ENCODE data around the gene ZNF281. TPM values are rescaled to one million over a fixed set of nuclear protein-coding genes. Genes with fewer than 3 reads are reported as not detected.

Gene ZNF281
- polyA plus RNA-seq, 1 donor (not counting 4 experiments of a cell fraction or from before 2014, with no cell fraction given) = 14.7 TPM

GRCh38 chr1:200409203-200409760 is 554 bp downstream of the ZNF281 start:
- TF ChIP-seq, protein P1, sequence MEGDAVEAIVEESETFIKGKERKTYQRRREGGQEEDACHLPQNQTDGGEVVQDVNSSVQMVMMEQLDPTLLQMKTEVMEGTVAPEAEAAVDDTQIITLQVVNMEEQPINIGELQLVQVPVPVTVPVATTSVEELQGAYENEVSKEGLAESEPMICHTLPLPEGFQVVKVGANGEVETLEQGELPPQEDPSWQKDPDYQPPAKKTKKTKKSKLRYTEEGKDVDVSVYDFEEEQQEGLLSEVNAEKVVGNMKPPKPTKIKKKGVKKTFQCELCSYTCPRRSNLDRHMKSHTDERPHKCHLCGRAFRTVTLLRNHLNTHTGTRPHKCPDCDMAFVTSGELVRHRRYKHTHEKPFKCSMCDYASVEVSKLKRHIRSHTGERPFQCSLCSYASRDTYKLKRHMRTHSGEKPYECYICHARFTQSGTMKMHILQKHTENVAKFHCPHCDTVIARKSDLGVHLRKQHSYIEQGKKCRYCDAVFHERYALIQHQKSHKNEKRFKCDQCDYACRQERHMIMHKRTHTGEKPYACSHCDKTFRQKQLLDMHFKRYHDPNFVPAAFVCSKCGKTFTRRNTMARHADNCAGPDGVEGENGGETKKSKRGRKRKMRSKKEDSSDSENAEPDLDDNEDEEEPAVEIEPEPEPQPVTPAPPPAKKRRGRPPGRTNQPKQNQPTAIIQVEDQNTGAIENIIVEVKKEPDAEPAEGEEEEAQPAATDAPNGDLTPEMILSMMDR (optimal IDR thresholded peaks at IDR 0.05 in 1 of 3, IDR thresholded peaks at IDR 0.05 in 1 of 3, conservative IDR thresholded peaks at IDR 0.05 in 1 of 3; ENCODE audit: extremely low read depth in 1 of 3, insufficient read depth in 2 of 3, low read length in 3 of 3) = no peak
- TF ChIP-seq EZH2 (IDR thresholded peaks at IDR 0.05; ENCODE audit: low read length) = no peak
- H3K9ac ChIP-seq (ENCODE audit: control insufficient read depth, extremely low read depth, insufficient read depth, low read length) = peak overlapping the region; percentile 91
- H3K9me3 ChIP-seq (ENCODE audit: control insufficient read depth, low read depth, low read length) = no peaks in the 10 kb centered on the region
- DNase-seq (ENCODE audit: low read depth, low spot score) = no peak
- H3K9me1 ChIP-seq (ENCODE audit: control insufficient read depth, extremely low read depth, insufficient read depth, low read length) = no peaks in the 10 kb centered on the region
- dilution Hi-C loops (cut with MboI; ENCODE audit: extremely low pct_ligation_motif_present, low sequenced_read_pairs) = no loop called here
- FAIRE-seq = no peak
- peaks cover 52% of the 10 kb centered on the region for H3K79me2 ChIP-seq (ENCODE audit: control insufficient read depth, insufficient read depth, low read length)
- no peaks in the 10 kb centered on the region for H4K20me1 ChIP-seq (ENCODE audit: control insufficient read depth, extremely low read depth, insufficient read depth, low read length)
- no peaks in the 10 kb centered on the region for H3K27me3 ChIP-seq (ENCODE audit: control insufficient read depth, extremely low read depth, insufficient read depth, low read length)
- peak overlapping the region; percentile 81 for H3K27ac ChIP-seq (ENCODE audit: control insufficient read depth, insufficient read depth, low read length)
- H2AFZ ChIP-seq (ENCODE audit: control insufficient read depth, low read length) = peak overlapping the region; percentile 85
- peaks cover 38% of the 10 kb centered on the region for H3K4me1 ChIP-seq (ENCODE audit: control insufficient read depth, extremely low read depth, insufficient read depth, low read length)
- peak overlapping the region; percentile 65 for H3K4me2 ChIP-seq (ENCODE audit: control insufficient read depth, extremely low read depth, insufficient read depth, low read depth, low read length)
- peak overlapping the region; percentile 81 to 98 (median 88) for H3K4me3 ChIP-seq (ENCODE audit: control insufficient read depth in 2 of 3, extremely low read depth in 1 of 3, insufficient read depth in 2 of 3, low read depth in 1 of 3, low read length in 3 of 3)
- H3K36me3 ChIP-seq (ENCODE audit: control insufficient read depth in 2 of 2, extremely low read depth in 1 of 2, insufficient read depth in 2 of 2, low read length in 2 of 2) = peaks cover 7 to 10% of the 10 kb centered on the region in 2 experiments

- H3K36me3 ChIP-seq (ENCODE audit: control insufficient read depth in 2 of 2, extremely low read depth in 1 of 2, insufficient read depth in 2 of 2, low read length in 2 of 2) = peaks cover 9 to 10% of the 10 kb centered on the region in 2 experiments
- H2AFZ ChIP-seq (ENCODE audit: control insufficient read depth, low read length) = no peak overlapping the region
- peak overlapping the region in 2 of 3 experiments; percentile 36 to 39 for H3K4me3 ChIP-seq (ENCODE audit: control insufficient read depth in 2 of 3, extremely low read depth in 1 of 3, insufficient read depth in 2 of 3, low read depth in 1 of 3, low read length in 3 of 3)
- no peak overlapping the region for H3K27ac ChIP-seq (ENCODE audit: control insufficient read depth, insufficient read depth, low read length)
- no peaks in the 10 kb centered on the region for H4K20me1 ChIP-seq (ENCODE audit: control insufficient read depth, extremely low read depth, insufficient read depth, low read length)
- FAIRE-seq = no peak
- H3K9me1 ChIP-seq (ENCODE audit: control insufficient read depth, extremely low read depth, insufficient read depth, low read length) = no peaks in the 10 kb centered on the region
- H3K4me2 ChIP-seq (ENCODE audit: control insufficient read depth, extremely low read depth, insufficient read depth, low read depth, low read length) = peak overlapping the region; percentile 36
- no peak for TF ChIP-seq EZH2 (IDR thresholded peaks at IDR 0.05; ENCODE audit: low read length)
- TF ChIP-seq, protein P1 (optimal IDR thresholded peaks at IDR 0.05 in 1 of 3, IDR thresholded peaks at IDR 0.05 in 1 of 3, conservative IDR thresholded peaks at IDR 0.05 in 1 of 3; ENCODE audit: extremely low read depth in 1 of 3, insufficient read depth in 2 of 3, low read length in 3 of 3) = no peak
- dilution Hi-C loops (cut with MboI; ENCODE audit: extremely low pct_ligation_motif_present, low sequenced_read_pairs) = no loop called here
- no peak overlapping the region for H3K9ac ChIP-seq (ENCODE audit: control insufficient read depth, extremely low read depth, insufficient read depth, low read length)
- no peaks in the 10 kb centered on the region for H3K27me3 ChIP-seq (ENCODE audit: control insufficient read depth, extremely low read depth, insufficient read depth, low read length)
- DNase-seq (ENCODE audit: low read depth, low spot score) = no peak
- H3K9me3 ChIP-seq (ENCODE audit: control insufficient read depth, low read depth, low read length) = no peaks in the 10 kb centered on the region
- peaks cover 38% of the 10 kb centered on the region for H3K4me1 ChIP-seq (ENCODE audit: control insufficient read depth, extremely low read depth, insufficient read depth, low read length)
- H3K79me2 ChIP-seq (ENCODE audit: control insufficient read depth, insufficient read depth, low read length) = peaks cover 60% of the 10 kb centered on the region
These were observed 3.6 kb downstream of the ZNF281 start for GRCh38 chr1:200406161-200406797.
